GM12878 (cell line): ENCODE data around the gene CPNE5. TPM values are rescaled to one million over a fixed set of nuclear protein-coding genes. Genes with fewer than 3 reads are reported as not detected.

Experiments used
- ATAC-seq: fragments of 200-7000 bp; cut with Tn5 transposase; 3 replicates; pipeline ENCODE4 v1.9.1; 2020; ENCODE audit warnings: mild to moderate bottlenecking, moderate library complexity
- BruUV-seq: library from RNA; stranded (reverse); fragments of 400-500 nt; replicated peaks from 2 replicates; lab custom pipeline; 2021; lab: Mats Ljungman, UMichigan
- CTCF ChIA-PET: fragments of 300-600 bp; sonication (Branson Sonifier 250); formaldehyde crosslinking; extraction: SDS; loops from one replicate; lab custom pipeline; 2021; ENCODE audit warnings: inconsistent platforms; lab: Yijun Ruan, JAX
- POLR2A ChIA-PET: fragments of 350-600 bp; formaldehyde crosslinking; extraction: SDS; loops from one replicate; lab custom pipeline; 2021; ENCODE audit warnings: inconsistent platforms; lab: Charles Lee
- RAD21 ChIA-PET: fragments of 300-600 bp; sonication (Branson Sonifier 250); formaldehyde crosslinking; loops from one replicate; lab custom pipeline; 2023; ENCODE audit warnings: antibody characterized with exemption; ENCODE audit not compliant: unreplicated experiment; lab: Charles Lee
- SMC1A ChIA-PET: fragments of 300-600 bp; sonication (Branson Sonifier 250); formaldehyde crosslinking; loops from one replicate; lab custom pipeline; 2023; ENCODE audit not compliant: unreplicated experiment, uncharacterized antibody; lab: Charles Lee
- DNase-seq: peaks from one replicate; pipeline ENCODE4 v3.0.0-alpha.2; 2011; ENCODE audit warnings: low read depth, low spot score
- FAIRE-seq: peaks from 3 replicates; lab custom pipeline; 2011; peaks lifted over from hg19 to GRCh38; lab: Jason Lieb, UNC
- H2AFZ ChIP-seq: 2 replicates; pipeline ENCODE4 v1.6.0; 2011; ENCODE audit warnings: low read depth, low read length, control low read depth; ENCODE audit not compliant: control insufficient read depth
- H3K27ac ChIP-seq: 2 replicates; pipeline ENCODE4 v1.5.1; 2011; ENCODE audit warnings: control low read depth; ENCODE audit not compliant: control insufficient read depth, insufficient read depth
- H3K27me3 ChIP-seq, 2 experiments: replicated peaks in 1 of 2; 2 replicates each; pipeline versions ENCODE4 v1.6.0 to v1.6.1; 2011; ENCODE audit warnings: low read length in 1 of 2; ENCODE audit not compliant: control insufficient read depth in 2 of 2, insufficient read depth in 2 of 2
- H3K36me3 ChIP-seq, 2 experiments: 2 replicates each; pipeline ENCODE4 v1.5.1; 2011; ENCODE audit warnings: low read length in 1 of 2; ENCODE audit not compliant: control insufficient read depth in 2 of 2, insufficient read depth in 2 of 2
- H3K4me1 ChIP-seq: 2 replicates; pipeline ENCODE4 v1.6.1; 2011; ENCODE audit warnings: mild to moderate bottlenecking, low read length, moderate library complexity, mixed read lengths; ENCODE audit not compliant: control insufficient read depth, insufficient read depth
- H3K4me2 ChIP-seq: 2 replicates; pipeline ENCODE4 v1.6.0; 2011; ENCODE audit warnings: control low read depth; ENCODE audit not compliant: control insufficient read depth, insufficient read depth
- H3K4me3 ChIP-seq: fragments of 200-600 bp; sonication (generic); 2 replicates; pipeline ENCODE4 v1.5.1; 2016
- H3K79me2 ChIP-seq: 2 replicates; pipeline ENCODE4 v1.6.0; 2011; ENCODE audit warnings: low read length; ENCODE audit not compliant: control insufficient read depth, insufficient read depth
- H3K9ac ChIP-seq: 2 replicates; pipeline ENCODE4 v1.8.0; 2011; ENCODE audit warnings: low read length, control low read depth, mixed read lengths; ENCODE audit not compliant: control insufficient read depth, insufficient read depth
- H3K9me3 ChIP-seq: replicated peaks from 3 replicates; pipeline ENCODE4 v1.5.1; 2011; ENCODE audit warnings: mild to moderate bottlenecking, low read length; ENCODE audit not compliant: control insufficient read depth, insufficient read depth
- H4K20me1 ChIP-seq: 2 replicates; pipeline ENCODE4 v1.6.0; 2011; ENCODE audit not compliant: control insufficient read depth, insufficient read depth
- EGR1 ChIP-seq, 2 experiments: IDR thresholded peaks; 1 replicate in 1 of 2; 2 replicates in 1 of 2; pipeline ENCODE4 v1.6.1; 2011 to 2012; ENCODE audit warnings: low read depth in 2 of 2, low read length in 2 of 2, borderline replicate concordance in 1 of 2, mild to moderate bottlenecking in 1 of 2, moderate library complexity in 1 of 2
- LARP7 ChIP-seq: fragments of 450-650 bp; IDR thresholded peaks from 2 replicates; pipeline ENCODE4 v1.6.1; 2017; ENCODE audit warnings: mild to moderate bottlenecking
- NRF1 ChIP-seq: conservative IDR thresholded peaks from 2 replicates; pipeline ENCODE4 v1.6.1; 2011; ENCODE audit warnings: mild to moderate bottlenecking, low read depth, low read length, improper control_type of control experiment
- SIX5 ChIP-seq: IDR thresholded peaks from 2 replicates; pipeline ENCODE4 v1.6.1; 2011; ENCODE audit warnings: mild to moderate bottlenecking, low read depth, low read length, moderate library complexity; ENCODE audit not compliant: severe bottlenecking
- WGBS: methylation state at CpG from one replicate; pipeline ENCODE4 v1.1.6; 2016; ENCODE audit warnings: low lambda C conversion rate; ENCODE audit not compliant: insufficient replicate concordance, insufficient coverage; ENCODE audit errors: missing lambda C conversion rate; 5-methylcytosine and 5-hydroxymethylcytosine counted together
- in situ Hi-C: fragments of 300-500 bp; cut with MboI; formaldehyde crosslinking; loops from 9 replicates; pipeline ENCODE4 v1.14.3; 2018; ENCODE audit warnings: mixed read lengths
- intact Hi-C: fragments of 100-400 bp; cut with micrococcal nuclease; formaldehyde crosslinking; loops from one replicate; pipeline ENCODE4 v1.14.2; 2022; ENCODE audit not compliant: unreplicated experiment
- polyA plus RNA-seq, 11 experiments: library from polyadenylated mRNA; depleted of rRNA in 4 of 11; unstranded in 6 of 11; stranded (reverse) in 5 of 11; fragments of >200 nt; fragmentation: Nextera tagmentation in 4 of 11; fragmentation: Illumina TruSeq in 1 of 11; extraction: Ambion mirVana in 4 of 11; extraction: Trizol in 1 of 11; gene quantifications; 1 replicate in 1 of 11; 2 replicates in 10 of 11; pipeline versions ENCODE4 v1.2.1 to v1.2.3, GENCODE V29; 2011 to 2016; ENCODE audit warnings: inconsistent platforms in 2 of 11, missing spikeins in 2 of 11, low read depth in 1 of 11
- total RNA-seq, 4 experiments: library from RNA; depleted of rRNA in 3 of 4; stranded (reverse); fragments of >200 nt in 3 of 4; fragmentation: Illumina TruSeq in 1 of 4; extraction: Trizol in 1 of 4; gene quantifications; 2 replicates each; pipeline versions ENCODE4 v1.2.1 to v1.2.3, GENCODE V29; 2013 to 2021
- TF ChIP-seq, protein P1 (sequence below): fragments of 450-650 bp; IDR thresholded peaks from 2 replicates; pipeline ENCODE4 v1.6.1; 2014; ENCODE audit warnings: mild to moderate bottlenecking
- TF ChIP-seq, protein P2 (sequence below): IDR thresholded peaks from 2 replicates; pipeline ENCODE4 v1.6.1; 2012; ENCODE audit warnings: low read depth, low read length, improper control_type of control experiment

The CPNE5 gene
- total and polyA plus RNA-seq, 10 of the 15 experiments (the other 5 are each of a cell fraction or from before 2014, with no cell fraction given): 2.4 to 39.1 (median 18.2) TPM

- POLR2A ChIA-PET: no interaction called here
- DNase-seq (no peak), ATAC-seq (no peak), FAIRE-seq (no peak)
- in situ Hi-C loops (no loop called here), intact Hi-C loops (no loop called here)
- WGBS: 51% methylated on average over 3 of the region's 3 CpGs
- CTCF ChIA-PET: no interaction called here
- Histone ChIP-seq H3K4me2 (no peak overlapping the region), H3K79me2 (no peaks in the 10 kb centered on the region), H3K27me3 (no peaks in the 10 kb centered on the region; a peak in 1 of 4 replicates), H3K9ac (no peak overlapping the region), H3K4me3 (no peak overlapping the region), H4K20me1 (no peaks in the 10 kb centered on the region), H3K9me3 (no peaks in the 10 kb centered on the region), H3K36me3 (no peaks in the 10 kb centered on the region), H2AFZ (no peak overlapping the region), H3K4me1 (no peaks in the 10 kb centered on the region), H3K27ac (no peak overlapping the region)
- BruUV-seq: no TSS peak
- TF ChIP-seq NRF1: no peak
- TF ChIP-seq SIX5: no peak
- TF ChIP-seq EGR1 (IDR thresholded peaks at IDR 0.05; ENCODE audit: borderline replicate concordance in 1 of 2, low read depth in 2 of 2, low read length in 2 of 2): no peak
- TF ChIP-seq, protein P1, sequence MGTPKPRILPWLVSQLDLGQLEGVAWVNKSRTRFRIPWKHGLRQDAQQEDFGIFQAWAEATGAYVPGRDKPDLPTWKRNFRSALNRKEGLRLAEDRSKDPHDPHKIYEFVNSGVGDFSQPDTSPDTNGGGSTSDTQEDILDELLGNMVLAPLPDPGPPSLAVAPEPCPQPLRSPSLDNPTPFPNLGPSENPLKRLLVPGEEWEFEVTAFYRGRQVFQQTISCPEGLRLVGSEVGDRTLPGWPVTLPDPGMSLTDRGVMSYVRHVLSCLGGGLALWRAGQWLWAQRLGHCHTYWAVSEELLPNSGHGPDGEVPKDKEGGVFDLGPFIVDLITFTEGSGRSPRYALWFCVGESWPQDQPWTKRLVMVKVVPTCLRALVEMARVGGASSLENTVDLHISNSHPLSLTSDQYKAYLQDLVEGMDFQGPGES: no peak
- TF ChIP-seq, protein P2, sequence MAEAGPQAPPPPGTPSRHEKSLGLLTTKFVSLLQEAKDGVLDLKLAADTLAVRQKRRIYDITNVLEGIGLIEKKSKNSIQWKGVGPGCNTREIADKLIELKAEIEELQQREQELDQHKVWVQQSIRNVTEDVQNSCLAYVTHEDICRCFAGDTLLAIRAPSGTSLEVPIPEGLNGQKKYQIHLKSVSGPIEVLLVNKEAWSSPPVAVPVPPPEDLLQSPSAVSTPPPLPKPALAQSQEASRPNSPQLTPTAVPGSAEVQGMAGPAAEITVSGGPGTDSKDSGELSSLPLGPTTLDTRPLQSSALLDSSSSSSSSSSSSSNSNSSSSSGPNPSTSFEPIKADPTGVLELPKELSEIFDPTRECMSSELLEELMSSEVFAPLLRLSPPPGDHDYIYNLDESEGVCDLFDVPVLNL: no peak
- no peak for TF ChIP-seq LARP7
- RAD21 ChIA-PET: no interaction called here
- SMC1A ChIA-PET: no interaction called here
Observed at GRCh38 chr6:36817847-36818246, 21.4 kb downstream of the CPNE5 start.
